GM18907 (cell line): ENCODE data around the gene PAM16.
A peak's percentile ranks its signal among the peaks of the same experiment; 100 is the strongest.

Experiments
- ATAC-seq: cut with Tn5 transposase; IDR thresholded peaks from one replicate; pipeline ENCODE4 v1.9.1; 2021; ENCODE audit warnings: mild to moderate bottlenecking, moderate library complexity; ENCODE audit not compliant: unreplicated experiment

PAM16 gene

GRCh38 chr16:4371357-4372000 is 20.4 kb upstream of the PAM16 start, which contains the start of gene VASN:
TSS of gene VASN (plus strand) at chr16:4371848. CDS start at chr16:4380878, 9,030 bp downstream.
- ATAC-seq: peak; percentile 60

GRCh38 chr16:4370570-4371356 is 19.6 kb upstream of the PAM16 start:
- no peak for ATAC-seq

GRCh38 chr16:4370151-4370550 is 19.0 kb upstream of the PAM16 start:
- no peak for ATAC-seq

GRCh38 chr16:4369007-4369733 is 18.0 kb upstream of the PAM16 start:
- ATAC-seq: no peak

- ATAC-seq: no peak
Observed at GRCh38 chr16:4367393-4367856, 16.3 kb upstream of the PAM16 start.

- no peak for ATAC-seq
Observed at GRCh38 chr16:4366016-4366415, 14.9 kb upstream of the PAM16 start.

- no peak for ATAC-seq
Observed at GRCh38 chr16:4365615-4366014, 14.5 kb upstream of the PAM16 start.

- peak; percentile 52 for ATAC-seq
Observed at GRCh38 chr16:4365014-4365406, 13.9 kb upstream of the PAM16 start.

GRCh38 chr16:4364196-4365013 is 13.3 kb upstream of the PAM16 start:
- ATAC-seq: no peak

GRCh38 chr16:4362476-4363135 is 11.5 kb upstream of the PAM16 start:
- ATAC-seq: no peak

- no peak for ATAC-seq
Observed at GRCh38 chr16:4361944-4362311, 10.8 kb upstream of the PAM16 start.

- ATAC-seq: no peak
Observed at GRCh38 chr16:4361033-4361943, 10.2 kb upstream of the PAM16 start.

- ATAC-seq: no peak
Observed at GRCh38 chr16:4360538-4361021, 9.5 kb upstream of the PAM16 start.

GRCh38 chr16:4359914-4360313 is 8.8 kb upstream of the PAM16 start:
- no peak for ATAC-seq

- no peak for ATAC-seq
Observed at GRCh38 chr16:4358831-4359561, 7.9 kb upstream of the PAM16 start.

- no peak for ATAC-seq
Observed at GRCh38 chr16:4358236-4358635, 7.1 kb upstream of the PAM16 start.

GRCh38 chr16:4356820-4357219 is 5.7 kb upstream of the PAM16 start:
- ATAC-seq: no peak
